ENCODE data around the gene PNLIPRP2.

The PNLIPRP2 gene

GRCh38 chr10:116612107-116612769 lies 8.5 kb upstream of the PNLIPRP2 start:
- DNase-seq (ENCODE audit: low read depth in 1 of 2, low spot score in 1 of 2): no peak

GRCh38 chr10:116613471-116613870 lies 7.3 kb upstream of the PNLIPRP2 start:
- no peak for DNase-seq (ENCODE audit: low read depth in 1 of 2, low spot score in 1 of 2)

- DNase-seq (ENCODE audit: low read depth in 1 of 2, low spot score in 1 of 2): no peak
Observed at GRCh38 chr10:116614796-116615195, 6.0 kb upstream of the PNLIPRP2 start.

GRCh38 chr10:116615199-116615776 lies 5.5 kb upstream of the PNLIPRP2 start:
- DNase-seq (ENCODE audit: low read depth in 1 of 2, low spot score in 1 of 2): no peak

GRCh38 chr10:116621476-116621875 lies 723 bp downstream of the PNLIPRP2 start:
- no peak for DNase-seq (ENCODE audit: low read depth in 1 of 2, low spot score in 1 of 2)

- DNase-seq (ENCODE audit: low read depth in 1 of 2, low spot score in 1 of 2): no peak
Observed at GRCh38 chr10:116621934-116622655, 1.3 kb downstream of the PNLIPRP2 start.

- no peak for DNase-seq (ENCODE audit: low read depth in 1 of 2, low spot score in 1 of 2)
Observed at GRCh38 chr10:116625845-116626244, 5.1 kb downstream of the PNLIPRP2 start.

GRCh38 chr10:116626815-116627214 lies 6.1 kb downstream of the PNLIPRP2 start:
- no peak for DNase-seq (ENCODE audit: low read depth in 1 of 2, low spot score in 1 of 2)

- no peak for DNase-seq (ENCODE audit: low read depth in 1 of 2, low spot score in 1 of 2)
Observed at GRCh38 chr10:116627386-116627933, 6.7 kb downstream of the PNLIPRP2 start.

- no peak for DNase-seq (ENCODE audit: low read depth in 1 of 2, low spot score in 1 of 2)
Observed at GRCh38 chr10:116629340-116629739, 8.6 kb downstream of the PNLIPRP2 start.

- DNase-seq (ENCODE audit: low read depth in 1 of 2, low spot score in 1 of 2): no peak
Observed at GRCh38 chr10:116630020-116630419, 9.3 kb downstream of the PNLIPRP2 start.

- DNase-seq (ENCODE audit: low read depth in 1 of 2, low spot score in 1 of 2): no peak
Observed at GRCh38 chr10:116631871-116632295, 11.1 kb downstream of the PNLIPRP2 start.

GRCh38 chr10:116632596-116633215 lies 12.0 kb downstream of the PNLIPRP2 start:
- no peak for DNase-seq (ENCODE audit: low read depth in 1 of 2, low spot score in 1 of 2)

GRCh38 chr10:116633216-116633600 lies 12.5 kb downstream of the PNLIPRP2 start:
- no peak for DNase-seq (ENCODE audit: low read depth in 1 of 2, low spot score in 1 of 2)

- DNase-seq (ENCODE audit: low read depth in 1 of 2, low spot score in 1 of 2): no peak
Observed at GRCh38 chr10:116634126-116634975, 13.6 kb downstream of the PNLIPRP2 start.

GRCh38 chr10:116636385-116636784 lies 15.6 kb downstream of the PNLIPRP2 start:
- DNase-seq (ENCODE audit: low read depth in 1 of 2, low spot score in 1 of 2): no peak

GRCh38 chr10:116636976-116637375 lies 16.2 kb downstream of the PNLIPRP2 start:
- no peak for DNase-seq (ENCODE audit: low read depth in 1 of 2, low spot score in 1 of 2)

- no peak for DNase-seq (ENCODE audit: low read depth in 1 of 2, low spot score in 1 of 2)
Observed at GRCh38 chr10:116637830-116638229, 17.1 kb downstream of the PNLIPRP2 start.

GRCh38 chr10:116646502-116646901 lies 25.7 kb downstream of the PNLIPRP2 start:
- no peak for DNase-seq (ENCODE audit: low read depth in 1 of 2, low spot score in 1 of 2)

GRCh38 chr10:116648903-116649302 lies 28.1 kb downstream of the PNLIPRP2 start:
- DNase-seq (ENCODE audit: low read depth in 1 of 2, low spot score in 1 of 2): no peak

- no peak for DNase-seq (ENCODE audit: low read depth in 1 of 2, low spot score in 1 of 2)
Observed at GRCh38 chr10:116653885-116654284, 33.1 kb downstream of the PNLIPRP2 start.

Measured in activated CD4-positive, alpha-beta T cell treated with anti-CD3 and anti-CD28 coated beads, Interleukin-2, amount 50 U/mL, for 24 hours (primary cell).